Activated CD8-positive, alpha-beta T cell treated with anti-CD3 and anti-CD28 coated beads for 36 hours (primary cell): ENCODE data around the gene PROX2. TPM values are rescaled to one million over a fixed set of nuclear protein-coding genes. Genes with fewer than 3 reads are reported as not detected.

Experiments used
- ATAC-seq: fragments of 200-7000 bp; cut with Tn5 transposase; one replicate; pipeline ENCODE4 v1.10.0; 2021; ENCODE audit warnings: mild to moderate bottlenecking, moderate library complexity
- CTCF ChIA-PET: fragments of 350-600 bp; sonication (Branson Sonifier 250); formaldehyde crosslinking; loops from one replicate; lab custom pipeline; 2021; ENCODE audit warnings: antibody characterized with exemption; lab: Charles Lee
- POLR2A ChIA-PET: fragments of 350-600 bp; sonication (Branson Sonifier 250); formaldehyde crosslinking; loops from one replicate; lab custom pipeline; 2021; ENCODE audit warnings: antibody characterized with exemption; lab: Charles Lee
- DNase-seq: peaks from one replicate; pipeline ENCODE4 v3.0.0-alpha.2; 2020
- H3K27ac Mint-ChIP-seq: one replicate; pipeline ENCODE4 v1.8.0; 2021; ENCODE audit warnings: mild to moderate bottlenecking, mixed read lengths
- H3K27me3 Mint-ChIP-seq: one replicate; pipeline ENCODE4 v1.8.0; 2021; ENCODE audit warnings: mixed read lengths
- H3K36me3 Mint-ChIP-seq: one replicate; pipeline ENCODE4 v1.8.0; 2021; ENCODE audit warnings: low read depth, mixed read lengths
- H3K4me1 Mint-ChIP-seq: one replicate; pipeline ENCODE4 v1.8.0; 2021; ENCODE audit warnings: low read depth, mixed read lengths
- H3K4me3 Mint-ChIP-seq: one replicate; pipeline ENCODE4 v1.8.0; 2021; ENCODE audit warnings: mild to moderate bottlenecking, moderate library complexity, mixed read lengths
- H3K9me3 Mint-ChIP-seq: one replicate; pipeline ENCODE4 v1.8.0; 2021; ENCODE audit warnings: mixed read lengths
- CTCF ChIP-seq: fragments of 200-600 bp; IDR thresholded peaks from one replicate; pipeline ENCODE4 v1.8.0; 2022; ENCODE audit warnings: antibody characterized with exemption, mild to moderate bottlenecking
- intact Hi-C: fragments of 100-400 bp; cut with micrococcal nuclease; formaldehyde crosslinking; loops from one replicate; pipeline ENCODE4 v1.10.0; 2022
- total RNA-seq, 2 experiments: library from RNA; stranded (reverse); gene quantifications; one replicate each; pipeline ENCODE4 v1.2.3, GENCODE V29; 2021

The PROX2 gene
- under 1 TPM; 0.38 to 0.65 TPM for total RNA-seq

DNA sequence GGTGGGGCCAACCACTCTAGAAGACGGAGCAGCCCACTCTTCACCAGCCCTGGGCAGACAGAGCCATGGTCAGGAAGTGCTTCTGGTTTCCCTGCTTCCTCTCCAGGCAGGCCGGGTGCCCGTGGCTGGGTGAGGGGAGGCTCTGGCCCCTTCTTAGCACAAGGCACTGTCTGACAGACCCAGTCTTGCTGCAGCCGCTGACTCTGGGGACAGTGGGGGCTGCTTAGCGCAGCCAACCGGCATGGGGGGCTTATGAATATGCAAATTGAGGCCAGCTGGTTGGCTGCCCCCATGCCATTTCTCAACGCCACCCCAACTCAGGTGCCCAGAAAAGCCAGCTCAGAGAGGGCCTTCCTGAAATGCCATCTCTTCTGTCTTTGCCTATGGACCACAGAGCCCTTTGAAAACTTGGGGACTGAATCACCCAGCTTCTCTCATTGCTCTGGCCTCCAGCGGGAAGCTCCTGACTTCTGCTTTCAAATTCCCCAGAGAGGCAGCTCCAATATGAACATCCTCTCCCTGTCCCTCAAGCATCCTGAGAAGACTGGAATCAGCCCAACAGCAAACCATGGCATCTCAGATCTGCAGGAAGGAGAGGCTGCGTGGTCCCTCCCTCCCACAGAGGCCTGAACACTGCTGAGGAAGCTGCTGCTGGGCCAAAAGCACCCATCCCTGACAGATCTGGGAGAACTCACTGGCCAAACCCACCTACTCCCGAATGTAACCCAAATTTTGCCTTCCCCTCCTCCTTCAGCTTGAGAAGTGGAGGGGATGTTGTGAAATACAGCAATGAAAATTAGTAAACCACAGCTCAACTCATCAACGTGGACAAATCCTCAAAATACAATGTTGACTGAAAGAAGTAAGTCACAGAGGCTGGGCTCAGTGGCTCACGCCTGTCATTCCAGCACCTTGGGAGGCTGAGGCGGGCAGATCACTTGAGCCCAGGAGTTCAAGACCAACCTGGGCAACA is at the start of gene PROX2:
Gene PROX2, minus strand, starts transcription at position 205 of the 973 bp plus-strand sequence. CDS start 12,311 bp downstream, outside the sequence.
- H3K9me3 Mint-ChIP-seq: no peaks in the 10 kb centered on the region
- H3K4me1 Mint-ChIP-seq: peaks cover 33% of the 10 kb centered on the region
- peak within 1 kb of the TSS; percentile 46 for H3K4me3 Mint-ChIP-seq
- intact Hi-C loops: no loop called here
- DNase-seq (peak; percentile 43), ATAC-seq (peak; percentile 71)
- TF ChIP-seq CTCF: no peak
- ChIA-PET CTCF (interaction anchor here (0.9 to 16.8 kb wide), 5 partner anchors 9 to 70 kb away, joined by 3 to 334 read pairs (median 8); no protein-coding TSS in a partner anchor), POLR2A (interaction anchor here (0.8 to 1.8 kb wide), 7 partner anchors 8 to 257 kb away, joined by 3 to 7 read pairs (median 4); no protein-coding TSS in a partner anchor)
- H3K27ac Mint-ChIP-seq: peak within 1 kb of the TSS; percentile 59
- H3K27me3 Mint-ChIP-seq: no peaks in the 10 kb centered on the region
- H3K36me3 Mint-ChIP-seq: no peaks in the 10 kb centered on the region

DNA sequence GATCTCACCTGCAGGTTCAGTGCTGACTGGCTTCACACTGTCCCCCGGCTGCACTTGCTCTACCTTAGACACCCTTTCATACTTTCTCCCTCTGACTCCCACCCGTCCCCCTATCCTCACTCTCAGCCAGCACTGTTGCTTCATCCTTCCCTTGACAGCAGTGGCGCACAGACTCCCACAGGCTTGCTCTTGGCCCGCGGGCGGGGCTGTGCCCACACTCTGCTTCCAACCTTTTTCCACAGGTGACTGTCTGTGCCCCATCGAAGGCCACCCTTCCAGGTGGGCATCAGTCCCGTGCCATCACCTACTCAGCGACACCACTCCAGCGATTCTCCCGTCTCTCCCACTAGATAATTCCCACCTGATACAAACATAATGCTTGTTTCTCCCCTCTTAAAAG is 48.1 kb upstream of the PROX2 start:
- Mint-ChIP-seq H3K27ac (no peak overlapping the region), H3K36me3 (no peaks in the 10 kb centered on the region), H3K9me3 (no peaks in the 10 kb centered on the region), H3K4me1 (peaks cover 8% of the 10 kb centered on the region), H3K27me3 (peaks cover 8% of the 10 kb centered on the region), H3K4me3 (peak overlapping the region; percentile 41)
- DNase-seq: no peak
- no peak for TF ChIP-seq CTCF
- intact Hi-C loops: no loop called here
- no peak for ATAC-seq
- CTCF ChIA-PET: interaction anchor here (1.2 to 3.8 kb wide), 6 partner anchors 10 to 164 kb away, joined by 3 to 19 read pairs (median 10); no protein-coding TSS in a partner anchor
- POLR2A ChIA-PET: interaction anchor here (1.6 to 2.2 kb wide), 2 partner anchors 16 to 79 kb away, joined by 4 to 6 read pairs; partner anchors contain the start of gene EIF2B2

DNA sequence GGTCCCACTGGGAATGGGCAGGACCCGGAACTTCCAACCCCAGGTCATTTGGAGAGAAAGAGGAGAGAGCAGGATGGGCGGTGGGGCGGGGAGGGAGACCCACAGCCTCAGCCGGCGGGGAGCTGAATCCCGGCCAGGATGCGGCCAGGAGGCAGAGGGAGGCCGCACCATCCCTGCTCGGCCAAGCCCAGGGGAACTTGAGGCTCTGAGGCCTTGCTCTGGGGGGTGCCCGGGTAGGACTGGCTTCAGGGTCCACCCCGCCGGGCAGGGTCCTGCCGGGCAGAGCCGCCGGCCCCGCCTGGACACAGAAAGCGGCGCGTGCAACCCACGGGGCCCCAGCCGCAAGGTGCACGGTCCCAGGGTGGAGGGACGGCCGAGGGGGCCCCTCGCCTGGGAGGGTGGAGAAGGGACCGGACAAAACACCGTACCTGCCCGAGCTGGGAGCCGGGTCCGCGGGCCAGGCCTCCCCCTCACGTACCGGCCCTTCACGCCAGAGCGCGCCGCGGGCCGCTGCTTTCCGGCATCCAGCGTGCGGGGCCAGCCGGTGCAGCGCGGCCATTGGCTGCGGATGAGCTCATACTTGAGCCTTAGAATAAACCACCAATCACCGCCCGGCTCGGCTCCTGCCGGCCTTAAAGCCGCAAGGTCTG is 46.9 kb upstream of the PROX2 start, which contains the start of gene RPS6KL1:
Gene RPS6KL1, minus strand, starts transcription at position 509 of the 650 bp plus-strand sequence. CDS start 1,719 bp downstream, outside the sequence.
- Mint-ChIP-seq H3K9me3 (no peaks in the 10 kb centered on the region), H3K36me3 (no peaks in the 10 kb centered on the region), H3K27me3 (peaks cover 8% of the 10 kb centered on the region), H3K4me1 (peaks cover 8% of the 10 kb centered on the region), H3K4me3 (peak within 1 kb of the TSS; percentile 68), H3K27ac (peak within 1 kb of the TSS; percentile 39)
- ChIA-PET POLR2A (interaction anchor here (0.6 to 2.2 kb wide), 8 partner anchors 9 to 220 kb away, joined by 3 to 6 read pairs (median 3); partner anchors contain the start of gene EIF2B2), CTCF (interaction anchor here (0.7 to 3.8 kb wide), 9 partner anchors 11 to 165 kb away, joined by 3 to 19 read pairs (median 5); partner anchors contain the start of gene YLPM1)
- TF ChIP-seq CTCF: no peak
- peak; percentile 99 for ATAC-seq
- peak; percentile 88 for DNase-seq
- intact Hi-C loops: no loop called here

DNA sequence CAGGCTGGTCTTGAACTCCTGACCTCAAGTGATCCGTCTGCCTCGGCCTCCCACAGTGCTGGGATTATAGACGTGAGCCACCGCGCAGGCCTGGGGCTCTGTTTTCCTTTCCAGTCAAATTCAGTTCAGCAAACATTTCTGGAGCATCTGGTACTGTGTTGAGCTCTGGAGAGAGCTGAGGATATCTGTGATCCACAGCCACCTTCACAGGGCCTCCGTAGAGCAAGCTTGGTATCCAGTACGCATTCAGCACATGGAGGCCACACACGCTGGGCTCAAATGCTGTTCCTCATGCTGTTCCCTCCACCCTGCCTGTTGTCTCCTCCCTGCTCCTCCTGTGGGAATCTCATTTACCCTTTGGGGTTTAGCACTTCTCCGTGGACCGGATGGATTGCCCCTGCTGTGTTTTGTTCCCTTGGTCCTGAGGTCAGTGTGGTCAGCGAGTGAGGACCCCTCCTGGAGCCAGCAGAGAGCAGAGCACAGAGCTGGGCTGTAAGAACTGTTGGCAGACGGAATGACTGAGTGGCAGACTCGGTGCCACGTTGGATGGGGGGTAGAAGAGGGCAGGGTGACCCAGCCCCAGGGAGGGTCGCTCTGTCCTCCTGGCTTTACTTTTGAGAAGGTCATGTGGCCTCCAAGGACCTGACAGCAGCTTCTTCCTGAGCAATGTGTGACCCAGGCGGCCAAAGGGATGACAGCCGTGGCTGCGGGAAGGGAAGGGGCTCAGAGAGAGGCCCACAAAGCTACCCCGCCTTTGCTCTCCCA is 46.2 kb upstream of the PROX2 start:
- CTCF ChIA-PET: interaction anchor here (1.7 to 3.8 kb wide), 6 partner anchors 10 to 166 kb away, joined by 3 to 19 read pairs (median 12); no protein-coding TSS in a partner anchor
- Mint-ChIP-seq H3K27me3 (peaks cover 8% of the 10 kb centered on the region), H3K9me3 (no peaks in the 10 kb centered on the region), H3K36me3 (no peaks in the 10 kb centered on the region), H3K27ac (peak overlapping the region; percentile 39), H3K4me3 (peak overlapping the region; percentile 68), H3K4me1 (peaks cover 8% of the 10 kb centered on the region)
- ATAC-seq (no peak), DNase-seq (no peak)
- intact Hi-C loops: no loop called here
- POLR2A ChIA-PET: interaction anchor here (0.6 to 2.2 kb wide), 7 partner anchors 14 to 220 kb away, joined by 3 to 6 read pairs (median 3); no protein-coding TSS in a partner anchor
- TF ChIP-seq CTCF: no peak
